SH-SY5Y (cell line): ENCODE measurements around the gene EBF3.

Experiments
- GATA2 ChIP-seq: IDR thresholded peaks from 2 replicates; pipeline ENCODE4 v1.6.1; 2011; ENCODE audit warnings: mild to moderate bottlenecking, low read depth, low read length
- GATA3 ChIP-seq: IDR thresholded peaks from 2 replicates; pipeline ENCODE4 v1.6.1; 2011; ENCODE audit warnings: low read depth, mild to moderate bottlenecking, low read length, moderate library complexity

GRCh38 chr10:129958629-129959543 lies 5.2 kb downstream of the EBF3 start:
- TF ChIP-seq GATA3: no peak
- TF ChIP-seq GATA2: no peak
